Stromal cell of bone marrow (primary cell): Measurements from ENCODE around the gene JRKL.

Source experiments
- DNase-seq: peaks from one replicate; pipeline ENCODE4 v3.0.0-alpha.2; 2012; ENCODE audit warnings: low read depth

Gene JRKL

GRCh38 chr11:96389720-96390487 lies at the start of gene JRKL, which contains the start of gene CCDC82:
Gene JRKL (plus strand): TSS chr11:96390013. CDS start chr11:96390650, 637 bp downstream.
Gene CCDC82 (minus strand): TSS chr11:96389912. CDS start chr11:96384747, 5,165 bp downstream.
- DNase-seq: peak; percentile 91

- DNase-seq: no peak
Measured at GRCh38 chr11:96340555-96340885, 49.3 kb upstream of the JRKL start.

- DNase-seq: peak; percentile 53
Measured at GRCh38 chr11:96341211-96342013, 48.4 kb upstream of the JRKL start.

- no peak for DNase-seq
Measured at GRCh38 chr11:96342014-96342960, 47.5 kb upstream of the JRKL start.

GRCh38 chr11:96342961-96343711 lies 46.7 kb upstream of the JRKL start, which contains the start of gene MAML2:
Gene MAML2 (minus strand): TSS chr11:96343195. CDS start chr11:96341895, 1,300 bp downstream.
- peak; percentile 89 for DNase-seq

- DNase-seq: no peak
Measured at GRCh38 chr11:96356848-96357247, 33.0 kb upstream of the JRKL start.

- DNase-seq: no peak
Measured at GRCh38 chr11:96357794-96358193, 32.0 kb upstream of the JRKL start.

- no peak for DNase-seq
Measured at GRCh38 chr11:96358321-96358720, 31.5 kb upstream of the JRKL start.

- DNase-seq: no peak
Measured at GRCh38 chr11:96361778-96362177, 28.0 kb upstream of the JRKL start.

GRCh38 chr11:96365493-96365892 lies 24.3 kb upstream of the JRKL start:
- no peak for DNase-seq

- no peak for DNase-seq
Measured at GRCh38 chr11:96366024-96366423, 23.8 kb upstream of the JRKL start.

GRCh38 chr11:96367342-96367741 lies 22.5 kb upstream of the JRKL start:
- no peak for DNase-seq

GRCh38 chr11:96373826-96374225 lies 16.0 kb upstream of the JRKL start:
- DNase-seq: no peak

GRCh38 chr11:96376796-96377195 lies 13.0 kb upstream of the JRKL start:
- DNase-seq: no peak

- DNase-seq: no peak
Measured at GRCh38 chr11:96384156-96384555, 5.7 kb upstream of the JRKL start.

GRCh38 chr11:96385187-96385586 lies 4.6 kb upstream of the JRKL start:
- no peak for DNase-seq

- peak; percentile 21 for DNase-seq
Measured at GRCh38 chr11:96388891-96389719, 708 bp upstream of the JRKL start.

- peak; percentile 4 for DNase-seq
Measured at GRCh38 chr11:96390488-96390792, 627 bp downstream of the JRKL start.

GRCh38 chr11:96391698-96392307 lies 2.0 kb downstream of the JRKL start:
- DNase-seq: no peak

GRCh38 chr11:96393753-96394348 lies 4.0 kb downstream of the JRKL start:
- peak; percentile 31 for DNase-seq
